DND-41 (cell line): ENCODE measurements around the gene ACAN.

Experiments
- EZH2 ChIP-seq: IDR thresholded peaks from 3 replicates; pipeline ENCODE4 v1.6.1; 2012; ENCODE audit warnings: borderline replicate concordance, low read depth, mild to moderate bottlenecking, moderate library complexity, low read length, inconsistent platforms; ENCODE audit not compliant: severe bottlenecking
- TF ChIP-seq, protein P1 (sequence below): IDR thresholded peaks from 2 replicates; pipeline ENCODE4 v1.5.1; 2012; ENCODE audit warnings: borderline replicate concordance, low read length, moderate library complexity, mild to moderate bottlenecking; ENCODE audit not compliant: poor library complexity, severe bottlenecking; ENCODE audit errors: extremely low read depth

DNA sequence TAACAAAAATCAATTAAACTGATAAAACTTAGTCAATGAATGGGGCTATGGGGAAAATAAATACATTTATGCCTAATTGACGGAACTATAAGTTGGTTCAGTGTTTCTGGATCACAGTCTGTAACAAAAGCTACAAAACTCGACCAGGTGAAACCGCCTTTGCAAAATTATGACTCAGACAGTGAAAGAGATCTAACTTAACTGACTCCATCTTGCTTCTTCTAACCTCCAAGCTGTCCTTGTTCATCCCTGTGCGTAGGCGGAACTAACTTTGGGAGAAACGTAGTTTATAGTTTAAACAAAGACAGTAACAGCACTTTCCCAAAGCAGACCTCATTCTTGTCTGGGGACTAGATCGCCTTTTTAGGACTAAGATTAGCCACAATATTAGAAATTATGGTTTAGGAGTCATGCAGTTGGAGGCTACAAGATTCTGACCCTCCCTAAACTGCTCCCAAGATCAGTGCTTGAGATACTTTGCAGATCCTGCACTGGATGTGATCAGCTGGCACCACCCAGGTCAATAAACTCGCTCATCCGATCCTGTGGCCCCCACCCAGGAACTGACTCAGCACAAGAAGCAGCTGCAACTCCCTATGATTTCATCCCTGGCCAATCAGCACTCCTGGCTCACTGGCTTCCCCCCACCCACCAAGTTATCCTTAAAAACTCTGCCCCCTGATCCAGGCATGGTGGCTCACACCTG lies 117.1 kb downstream of the ACAN start:
- TF ChIP-seq, protein P1, sequence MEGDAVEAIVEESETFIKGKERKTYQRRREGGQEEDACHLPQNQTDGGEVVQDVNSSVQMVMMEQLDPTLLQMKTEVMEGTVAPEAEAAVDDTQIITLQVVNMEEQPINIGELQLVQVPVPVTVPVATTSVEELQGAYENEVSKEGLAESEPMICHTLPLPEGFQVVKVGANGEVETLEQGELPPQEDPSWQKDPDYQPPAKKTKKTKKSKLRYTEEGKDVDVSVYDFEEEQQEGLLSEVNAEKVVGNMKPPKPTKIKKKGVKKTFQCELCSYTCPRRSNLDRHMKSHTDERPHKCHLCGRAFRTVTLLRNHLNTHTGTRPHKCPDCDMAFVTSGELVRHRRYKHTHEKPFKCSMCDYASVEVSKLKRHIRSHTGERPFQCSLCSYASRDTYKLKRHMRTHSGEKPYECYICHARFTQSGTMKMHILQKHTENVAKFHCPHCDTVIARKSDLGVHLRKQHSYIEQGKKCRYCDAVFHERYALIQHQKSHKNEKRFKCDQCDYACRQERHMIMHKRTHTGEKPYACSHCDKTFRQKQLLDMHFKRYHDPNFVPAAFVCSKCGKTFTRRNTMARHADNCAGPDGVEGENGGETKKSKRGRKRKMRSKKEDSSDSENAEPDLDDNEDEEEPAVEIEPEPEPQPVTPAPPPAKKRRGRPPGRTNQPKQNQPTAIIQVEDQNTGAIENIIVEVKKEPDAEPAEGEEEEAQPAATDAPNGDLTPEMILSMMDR: no peak
- no peak for TF ChIP-seq EZH2
